Subcutaneous adipose tissue (tissue), 4 donors: ENCODE measurements around the gene CDK17. TPM values are rescaled to one million over a fixed set of nuclear protein-coding genes. Genes with fewer than 3 reads are reported as not detected.

ENCODE experiments used
- total RNA-seq, 4 donors: library from RNA; depleted of rRNA; stranded (reverse); fragments of >200 nt; gene quantifications; one replicate each; pipeline ENCODE4 v1.1.0, GENCODE V29; 2016
- TF ChIP-seq, protein P1 (sequence below): fragments of 450-650 bp; IDR thresholded peaks from one replicate; pipeline ENCODE4 v1.5.1; 2016; ENCODE audit warnings: low read depth, mild to moderate bottlenecking, control low read depth, antibody characterized with exemption, moderate library complexity

CDK17 gene
- total RNA-seq, 4 donors from 2014 or later = 54.7 to 83.5 (median 63.2) TPM

GRCh38 chr12:96414637-96415036 lies 14.4 kb upstream of the CDK17 start:
- TF ChIP-seq, protein P1, sequence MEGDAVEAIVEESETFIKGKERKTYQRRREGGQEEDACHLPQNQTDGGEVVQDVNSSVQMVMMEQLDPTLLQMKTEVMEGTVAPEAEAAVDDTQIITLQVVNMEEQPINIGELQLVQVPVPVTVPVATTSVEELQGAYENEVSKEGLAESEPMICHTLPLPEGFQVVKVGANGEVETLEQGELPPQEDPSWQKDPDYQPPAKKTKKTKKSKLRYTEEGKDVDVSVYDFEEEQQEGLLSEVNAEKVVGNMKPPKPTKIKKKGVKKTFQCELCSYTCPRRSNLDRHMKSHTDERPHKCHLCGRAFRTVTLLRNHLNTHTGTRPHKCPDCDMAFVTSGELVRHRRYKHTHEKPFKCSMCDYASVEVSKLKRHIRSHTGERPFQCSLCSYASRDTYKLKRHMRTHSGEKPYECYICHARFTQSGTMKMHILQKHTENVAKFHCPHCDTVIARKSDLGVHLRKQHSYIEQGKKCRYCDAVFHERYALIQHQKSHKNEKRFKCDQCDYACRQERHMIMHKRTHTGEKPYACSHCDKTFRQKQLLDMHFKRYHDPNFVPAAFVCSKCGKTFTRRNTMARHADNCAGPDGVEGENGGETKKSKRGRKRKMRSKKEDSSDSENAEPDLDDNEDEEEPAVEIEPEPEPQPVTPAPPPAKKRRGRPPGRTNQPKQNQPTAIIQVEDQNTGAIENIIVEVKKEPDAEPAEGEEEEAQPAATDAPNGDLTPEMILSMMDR = no peak

DNA sequence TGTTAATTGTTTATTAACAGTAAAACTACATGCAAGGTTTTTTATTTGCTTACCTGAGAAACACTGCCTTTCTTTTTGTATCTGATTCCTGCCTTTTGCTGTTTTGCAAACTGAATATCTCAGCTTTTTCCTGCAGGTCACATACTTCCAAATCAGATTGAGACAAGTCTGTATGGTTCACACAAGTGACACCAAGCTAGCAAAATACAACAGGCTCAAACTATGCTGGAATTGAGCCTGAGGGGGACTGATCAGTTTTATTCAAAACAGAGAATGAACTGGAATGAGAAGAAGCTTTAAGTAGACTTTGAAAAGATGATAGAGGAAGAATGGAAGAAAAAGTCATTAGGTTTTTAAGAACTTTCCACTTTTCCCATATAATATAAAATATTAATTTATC lies 12.2 kb upstream of the CDK17 start:
- TF ChIP-seq, protein P1 = no peak

DNA sequence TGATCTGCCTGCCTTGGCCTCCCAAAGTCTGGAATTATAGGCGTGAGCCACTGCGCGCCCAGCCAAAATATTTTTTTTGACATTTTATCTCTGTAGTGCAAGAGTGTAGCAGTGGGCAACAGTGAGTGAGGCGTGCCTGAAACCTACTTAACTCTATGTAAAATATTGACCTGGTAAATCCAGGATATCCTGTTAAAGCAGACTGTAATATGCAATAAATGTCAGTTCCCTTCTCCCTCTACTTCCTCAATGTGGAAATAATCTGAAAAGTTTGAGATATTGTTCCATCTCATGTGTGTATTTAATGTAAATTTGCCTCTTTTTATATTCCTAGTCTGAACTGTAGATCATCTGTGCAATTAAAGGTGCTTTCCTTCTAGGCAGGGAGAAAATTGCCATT lies 9.5 kb upstream of the CDK17 start:
- TF ChIP-seq, protein P1 = no peak

GRCh38 chr12:96408993-96409392 lies 8.8 kb upstream of the CDK17 start:
- TF ChIP-seq, protein P1 = no peak

- TF ChIP-seq, protein P1 = no peak
These were observed 4.5 kb upstream of the CDK17 start for GRCh38 chr12:96404696-96405095.

GRCh38 chr12:96403870-96404269 lies 3.6 kb upstream of the CDK17 start:
- TF ChIP-seq, protein P1 = no peak

DNA sequence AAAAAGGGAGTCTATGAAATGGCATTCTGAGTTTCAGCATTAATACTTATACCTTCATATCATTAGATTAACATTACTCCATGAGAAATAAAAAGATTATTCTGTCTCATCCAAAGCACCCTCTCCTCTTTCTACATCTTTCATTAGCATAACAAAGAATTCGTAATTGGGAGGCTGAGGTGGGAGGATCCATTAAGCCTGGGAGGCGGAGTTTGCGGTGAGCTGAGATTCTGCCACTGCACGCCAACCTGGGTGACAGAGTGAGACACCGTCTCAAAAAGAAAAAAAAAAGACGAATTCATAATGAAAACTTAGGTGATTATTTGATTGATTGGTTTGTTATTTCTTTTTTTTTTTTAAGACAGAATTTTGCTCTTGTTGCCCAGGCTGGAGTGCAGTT lies 1.8 kb upstream of the CDK17 start:
- TF ChIP-seq, protein P1 = no peak
